NCI-H2227 (cell line): Measurements from ENCODE around the gene LRRC28.

Experiments
- DNase-seq: peaks from one replicate; lab custom pipeline; 2025; ENCODE audit not compliant: unreplicated experiment; lab: John Stamatoyannopoulos, UW

Gene LRRC28

GRCh38 chr15:99305761-99306505 is 54.7 kb downstream of the LRRC28 start:
- no peak for DNase-seq

GRCh38 chr15:99306694-99307338 is 55.5 kb downstream of the LRRC28 start:
- DNase-seq, result no peak

- no peak for DNase-seq
Measured at GRCh38 chr15:99307735-99308134, 56.5 kb downstream of the LRRC28 start.

- DNase-seq, result no peak
Measured at GRCh38 chr15:99310745-99311144, 59.5 kb downstream of the LRRC28 start.

- no peak for DNase-seq
Measured at GRCh38 chr15:99312228-99312627, 60.9 kb downstream of the LRRC28 start.

- no peak for DNase-seq
Measured at GRCh38 chr15:99312794-99313193, 61.5 kb downstream of the LRRC28 start.

GRCh38 chr15:99315636-99316035 is 64.4 kb downstream of the LRRC28 start:
- no peak for DNase-seq

GRCh38 chr15:99320374-99321215 is 69.3 kb downstream of the LRRC28 start:
- DNase-seq, result no peak

GRCh38 chr15:99321468-99321867 is 70.2 kb downstream of the LRRC28 start:
- DNase-seq, result no peak

- no peak for DNase-seq
Measured at GRCh38 chr15:99322643-99323405, 71.5 kb downstream of the LRRC28 start.

- DNase-seq, result no peak
Measured at GRCh38 chr15:99324082-99324620, 72.9 kb downstream of the LRRC28 start.

- DNase-seq, result no peak
Measured at GRCh38 chr15:99324700-99325099, 73.4 kb downstream of the LRRC28 start.

GRCh38 chr15:99326235-99326634 is 75.0 kb downstream of the LRRC28 start:
- DNase-seq, result no peak

GRCh38 chr15:99328106-99329072 is 77.1 kb downstream of the LRRC28 start:
- no peak for DNase-seq

- no peak for DNase-seq
Measured at GRCh38 chr15:99331381-99331780, 80.1 kb downstream of the LRRC28 start.

GRCh38 chr15:99333413-99333812 is 82.1 kb downstream of the LRRC28 start:
- DNase-seq, result no peak

- no peak for DNase-seq
Measured at GRCh38 chr15:99333981-99334380, 82.7 kb downstream of the LRRC28 start.

- no peak for DNase-seq
Measured at GRCh38 chr15:99335508-99335907, 84.2 kb downstream of the LRRC28 start.

GRCh38 chr15:99336794-99337193 is 85.5 kb downstream of the LRRC28 start:
- no peak for DNase-seq

GRCh38 chr15:99340347-99340746 is 89.1 kb downstream of the LRRC28 start:
- DNase-seq, result no peak
